IPS-11a (cell line): Measurements from ENCODE around the gene CEP250.

ENCODE experiments used
- H3K4me3 ChIP-seq: one replicate; pipeline ENCODE4 v1.5.1; 2013; ENCODE audit warnings: low read depth, low read length, control low read depth

The CEP250 gene, protein sequence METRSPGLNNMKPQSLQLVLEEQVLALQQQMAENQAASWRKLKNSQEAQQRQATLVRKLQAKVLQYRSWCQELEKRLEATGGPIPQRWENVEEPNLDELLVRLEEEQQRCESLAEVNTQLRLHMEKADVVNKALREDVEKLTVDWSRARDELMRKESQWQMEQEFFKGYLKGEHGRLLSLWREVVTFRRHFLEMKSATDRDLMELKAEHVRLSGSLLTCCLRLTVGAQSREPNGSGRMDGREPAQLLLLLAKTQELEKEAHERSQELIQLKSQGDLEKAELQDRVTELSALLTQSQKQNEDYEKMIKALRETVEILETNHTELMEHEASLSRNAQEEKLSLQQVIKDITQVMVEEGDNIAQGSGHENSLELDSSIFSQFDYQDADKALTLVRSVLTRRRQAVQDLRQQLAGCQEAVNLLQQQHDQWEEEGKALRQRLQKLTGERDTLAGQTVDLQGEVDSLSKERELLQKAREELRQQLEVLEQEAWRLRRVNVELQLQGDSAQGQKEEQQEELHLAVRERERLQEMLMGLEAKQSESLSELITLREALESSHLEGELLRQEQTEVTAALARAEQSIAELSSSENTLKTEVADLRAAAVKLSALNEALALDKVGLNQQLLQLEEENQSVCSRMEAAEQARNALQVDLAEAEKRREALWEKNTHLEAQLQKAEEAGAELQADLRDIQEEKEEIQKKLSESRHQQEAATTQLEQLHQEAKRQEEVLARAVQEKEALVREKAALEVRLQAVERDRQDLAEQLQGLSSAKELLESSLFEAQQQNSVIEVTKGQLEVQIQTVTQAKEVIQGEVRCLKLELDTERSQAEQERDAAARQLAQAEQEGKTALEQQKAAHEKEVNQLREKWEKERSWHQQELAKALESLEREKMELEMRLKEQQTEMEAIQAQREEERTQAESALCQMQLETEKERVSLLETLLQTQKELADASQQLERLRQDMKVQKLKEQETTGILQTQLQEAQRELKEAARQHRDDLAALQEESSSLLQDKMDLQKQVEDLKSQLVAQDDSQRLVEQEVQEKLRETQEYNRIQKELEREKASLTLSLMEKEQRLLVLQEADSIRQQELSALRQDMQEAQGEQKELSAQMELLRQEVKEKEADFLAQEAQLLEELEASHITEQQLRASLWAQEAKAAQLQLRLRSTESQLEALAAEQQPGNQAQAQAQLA (N-terminal part only)

DNA sequence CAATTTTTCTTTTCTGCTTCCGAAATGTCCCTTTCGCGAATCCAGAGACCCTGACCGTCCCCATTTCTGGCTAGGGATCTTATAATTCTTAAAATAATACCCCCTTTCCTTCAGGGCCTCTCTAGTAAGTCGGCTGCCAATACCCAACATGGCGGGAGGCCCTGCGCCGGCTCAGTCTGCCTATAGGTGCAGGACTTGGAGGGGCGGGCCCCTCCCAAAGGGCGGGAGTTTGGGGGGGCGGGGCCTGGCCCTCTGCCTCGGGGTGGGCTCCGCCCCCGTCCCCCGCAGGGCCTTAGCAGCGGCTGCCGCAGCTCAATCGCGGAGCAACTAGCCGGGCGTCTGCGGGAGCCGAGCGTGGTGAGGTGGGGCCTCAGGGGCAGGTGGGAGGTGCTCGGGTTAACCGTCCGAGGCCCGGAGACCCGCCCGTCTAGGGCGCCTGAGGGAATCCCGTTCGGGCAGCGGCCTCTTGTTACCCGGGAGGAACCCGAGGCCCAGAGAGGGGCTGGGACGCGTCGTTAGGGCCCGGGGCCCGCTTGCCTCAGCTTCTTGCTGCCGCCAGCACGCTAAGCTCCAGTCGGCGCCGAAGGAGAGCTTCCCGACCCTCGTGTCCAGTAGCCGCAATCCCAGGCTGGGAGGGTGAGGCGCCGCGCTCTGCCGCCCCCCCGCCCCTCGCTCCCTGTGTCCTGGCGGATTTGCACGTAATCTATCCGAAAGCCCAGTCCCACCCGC, at the start of gene CEP250:
TSS of gene CEP250 (plus strand) at position 718 of the 729 bp plus-strand sequence. CDS start 6,770 bp downstream, outside the sequence.
- H3K4me3 ChIP-seq = peak within 1 kb of the TSS; percentile 86

DNA sequence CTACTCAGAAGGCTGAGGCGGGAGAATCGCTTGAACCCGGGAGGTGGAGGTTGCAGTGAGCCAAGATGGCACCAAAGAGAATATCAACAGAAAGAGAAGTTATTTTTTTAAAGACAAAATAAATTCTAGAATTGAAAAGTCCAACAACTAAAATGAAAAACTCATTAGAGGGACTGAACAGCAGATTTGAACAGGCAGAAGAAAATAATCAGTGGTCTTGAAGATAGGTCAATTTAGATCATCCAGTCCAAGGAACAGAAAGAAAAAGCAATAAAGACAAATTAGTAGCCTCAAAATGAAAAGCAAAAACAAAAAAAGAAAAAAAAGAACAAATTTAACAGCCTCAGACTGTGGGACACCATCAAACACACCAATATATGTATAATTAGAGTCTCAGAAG, 49.6 kb upstream of the CEP250 start:
- H3K4me3 ChIP-seq = no peak overlapping the region

DNA sequence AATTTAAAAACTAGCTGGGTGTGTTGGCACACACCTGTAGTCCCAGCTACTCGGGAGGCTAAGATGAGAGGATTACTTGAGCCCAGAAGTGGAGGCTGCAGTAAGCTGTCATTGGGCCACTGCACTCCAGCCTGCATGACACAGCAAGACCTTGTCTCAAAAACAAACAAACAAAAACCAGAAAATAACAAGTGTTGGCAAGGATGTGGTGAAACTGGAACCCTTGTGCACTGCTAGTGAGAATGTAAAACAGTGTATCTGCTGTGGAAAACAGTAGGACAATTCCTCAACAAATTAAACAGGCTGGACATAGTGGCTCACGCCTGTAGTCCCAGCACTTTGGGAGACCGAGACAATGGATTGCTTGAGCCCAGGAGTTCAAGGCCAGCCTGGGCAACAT, 47.1 kb upstream of the CEP250 start:
- H3K4me3 ChIP-seq = no peak overlapping the region

DNA sequence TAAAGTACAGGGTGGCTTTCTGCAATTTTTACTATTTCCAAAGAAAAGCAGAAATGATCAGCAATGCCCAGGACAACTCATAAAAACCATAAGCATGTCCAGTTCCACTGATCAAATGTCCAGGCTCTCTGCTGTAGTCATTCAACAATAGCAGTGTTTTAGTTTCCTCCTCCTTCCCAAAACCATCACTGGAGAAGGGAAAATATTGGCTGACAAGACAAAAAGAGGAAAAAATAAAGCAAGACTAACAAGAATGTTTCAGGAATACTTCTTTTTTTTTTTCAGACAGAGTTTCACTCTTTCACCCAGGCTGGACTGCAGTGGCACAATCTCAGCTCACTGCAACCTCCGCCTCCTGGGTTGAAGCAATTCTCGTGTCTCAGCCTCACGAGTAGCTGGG, 45.9 kb upstream of the CEP250 start:
- no peak overlapping the region for H3K4me3 ChIP-seq

DNA sequence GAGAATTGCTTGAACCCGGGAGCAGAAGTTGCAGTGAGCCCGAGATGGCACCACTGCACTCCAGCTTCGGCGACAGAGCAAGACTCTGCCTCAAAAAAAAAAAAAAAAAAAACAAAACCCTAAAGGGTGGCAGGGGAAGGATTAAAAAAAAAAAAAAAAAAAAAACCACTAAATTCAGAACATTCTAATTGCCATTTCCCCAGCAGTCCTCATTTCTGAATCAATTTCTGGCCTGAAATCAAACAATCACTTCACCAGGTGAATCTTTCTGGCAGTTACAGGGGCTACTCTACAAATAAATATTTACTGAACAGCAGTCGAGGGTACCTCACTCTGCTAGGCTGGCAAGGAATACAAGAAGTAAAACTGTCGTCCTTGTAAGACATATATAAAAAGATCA, 44.8 kb upstream of the CEP250 start:
- peak overlapping the region; percentile 87 for H3K4me3 ChIP-seq

DNA sequence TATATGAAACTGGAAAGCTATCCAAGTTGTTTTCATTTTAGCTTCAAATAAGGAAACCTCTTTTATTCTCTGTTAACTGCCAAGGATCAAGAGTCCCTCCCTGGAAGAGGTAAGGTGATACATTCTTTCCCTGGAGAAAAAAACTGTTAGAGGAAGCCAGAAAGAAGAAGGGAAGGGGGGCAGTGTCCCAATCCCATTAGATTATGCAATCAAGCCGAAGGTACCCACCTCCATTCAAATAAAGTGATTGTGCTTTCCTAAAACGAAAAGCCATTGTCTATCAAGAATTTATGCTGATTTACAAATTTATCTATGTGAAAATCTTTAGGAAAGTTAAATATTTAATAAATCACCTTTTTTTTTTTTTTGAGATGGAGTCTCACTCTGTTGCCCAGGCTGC, 34.1 kb upstream of the CEP250 start:
- no peak overlapping the region for H3K4me3 ChIP-seq

DNA sequence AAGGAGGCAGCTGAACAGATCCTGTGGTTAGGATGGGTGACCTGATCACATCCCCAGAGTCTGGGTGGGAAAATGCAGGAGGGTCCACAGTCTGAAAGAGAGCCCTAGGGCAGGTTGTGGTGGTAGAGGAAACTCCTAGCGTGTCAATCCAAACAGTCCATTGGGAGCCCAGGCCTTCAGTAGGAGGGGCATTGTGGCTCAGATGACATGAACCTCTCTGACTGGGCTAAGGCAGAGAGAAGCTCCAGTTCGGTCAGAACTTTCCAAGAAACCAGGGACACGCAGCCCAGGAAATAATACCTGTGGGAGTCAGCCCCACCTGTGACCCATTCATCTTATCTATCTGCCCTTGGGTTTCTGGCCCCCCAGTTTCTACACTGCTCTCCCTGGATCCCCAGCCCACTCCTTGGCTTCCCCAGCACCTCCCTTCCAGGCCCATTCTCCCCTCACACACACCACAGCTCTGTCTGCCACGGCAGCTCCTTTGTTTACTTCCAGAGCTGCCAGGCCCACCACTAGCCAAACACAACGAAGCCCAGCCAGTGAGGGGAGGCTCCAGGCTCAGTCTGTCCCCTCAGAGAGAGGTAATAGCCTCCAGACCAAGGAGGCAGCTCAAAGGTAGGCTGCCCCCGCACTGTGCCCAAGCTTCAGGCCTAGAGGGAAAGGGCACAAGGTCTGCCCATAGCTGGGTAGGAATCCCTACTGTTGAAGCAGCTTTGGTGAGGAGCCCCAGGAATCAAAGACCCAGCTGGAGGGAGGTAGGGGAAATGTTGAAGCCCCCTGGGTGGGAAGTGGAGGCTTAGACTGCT, 23.6 kb upstream of the CEP250 start:
- no peak overlapping the region for H3K4me3 ChIP-seq

DNA sequence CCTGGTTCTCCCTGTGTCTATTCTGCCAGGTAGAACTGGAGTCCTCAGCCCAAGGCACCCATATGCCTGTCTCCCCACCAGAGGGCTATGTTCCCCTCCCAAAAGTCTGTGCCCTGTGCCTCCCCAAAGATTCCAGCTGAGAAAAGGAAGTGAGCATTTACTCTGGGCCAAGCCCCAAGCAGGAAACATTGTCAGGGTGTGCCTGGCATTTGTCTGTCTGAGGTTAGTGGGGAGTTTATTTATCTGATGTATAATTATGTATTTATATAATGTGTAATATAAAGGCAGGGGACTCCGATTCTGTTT, 23.0 kb upstream of the CEP250 start:
- no peak overlapping the region for H3K4me3 ChIP-seq

DNA sequence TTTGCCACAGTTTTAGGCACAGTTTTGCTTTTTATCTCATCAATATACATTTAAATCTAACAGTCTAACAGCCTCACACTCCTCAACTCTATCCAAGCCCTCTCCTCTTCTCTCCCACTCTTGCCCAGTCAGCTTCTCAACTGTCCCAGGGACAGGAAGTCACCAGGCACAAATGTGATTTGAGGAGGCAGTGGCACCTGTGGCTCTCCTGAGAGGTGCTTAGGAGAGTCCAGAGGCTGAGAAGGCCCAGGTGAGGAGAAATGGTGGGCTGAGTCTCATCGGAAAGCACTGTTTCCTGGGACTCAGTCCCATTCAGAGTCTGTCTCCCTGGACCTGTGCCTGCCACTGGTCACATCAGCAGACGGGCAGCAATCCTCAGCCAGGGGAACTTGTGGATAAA, 22.1 kb upstream of the CEP250 start:
- H3K4me3 ChIP-seq = no peak overlapping the region

DNA sequence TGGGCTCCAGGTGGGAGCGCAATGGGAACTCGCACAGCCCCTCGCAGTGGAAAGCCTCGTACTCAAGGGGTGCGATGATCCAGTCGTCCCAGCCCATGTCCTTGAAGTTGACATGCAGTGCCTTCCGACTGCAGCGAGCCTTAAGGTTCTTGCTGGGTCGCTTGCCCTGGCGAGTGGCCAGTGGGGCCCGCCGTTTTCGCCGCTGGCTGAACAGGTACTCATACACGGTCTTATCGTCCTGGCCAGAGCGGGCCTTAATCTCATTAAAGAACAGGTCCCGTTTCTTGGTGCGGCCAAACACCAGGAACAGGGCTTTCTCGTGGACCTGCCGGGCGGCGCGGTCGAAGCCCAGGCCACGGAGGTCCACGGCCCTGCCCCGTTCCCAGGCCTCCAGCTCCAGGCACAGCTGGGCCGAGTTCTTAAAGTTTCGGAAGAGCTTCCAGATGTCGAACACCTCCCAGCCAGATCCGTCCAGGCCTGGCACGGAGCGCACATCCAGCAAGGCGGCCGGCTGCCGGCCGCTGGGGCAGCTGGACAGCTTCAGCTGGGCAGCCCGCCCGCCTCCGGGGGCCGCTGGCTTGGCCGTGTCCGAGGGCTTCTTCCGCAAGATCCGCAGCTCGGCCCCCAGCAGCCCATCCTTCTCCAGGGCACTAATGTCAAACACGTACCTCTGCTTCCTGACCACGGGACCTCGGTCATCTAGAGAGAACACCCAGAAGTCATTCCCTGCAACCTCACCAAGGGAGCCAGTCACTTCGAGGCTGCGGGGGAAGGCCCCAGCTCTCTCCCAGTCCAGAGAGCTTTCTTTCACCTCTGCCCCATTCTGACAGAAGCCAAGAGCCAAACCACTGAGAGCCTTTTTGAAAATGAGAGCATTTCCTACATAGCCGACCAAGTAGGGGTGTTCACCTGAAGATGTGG, 21.1 kb upstream of the CEP250 start:
- no peak overlapping the region for H3K4me3 ChIP-seq

DNA sequence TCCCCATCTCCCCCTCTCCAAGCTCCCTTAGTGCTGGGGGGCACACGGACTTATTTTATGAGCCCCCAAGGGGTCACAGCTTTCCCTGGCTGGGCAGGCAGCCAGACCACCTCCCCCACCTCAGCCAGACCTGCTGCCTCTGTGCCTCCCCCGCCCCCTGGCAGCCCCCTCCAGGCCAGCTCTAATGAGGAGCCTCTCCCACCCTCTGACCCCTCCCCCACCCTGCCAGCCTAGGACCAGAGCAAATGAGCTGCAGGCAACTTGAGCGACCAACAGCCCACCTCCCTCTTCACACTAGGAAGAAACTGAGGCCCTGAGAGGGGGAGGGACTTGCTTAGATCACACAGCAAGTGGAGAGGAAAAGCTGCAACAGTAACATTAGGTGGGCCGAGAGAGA, 19.2 kb upstream of the CEP250 start:
- no peak overlapping the region for H3K4me3 ChIP-seq

DNA sequence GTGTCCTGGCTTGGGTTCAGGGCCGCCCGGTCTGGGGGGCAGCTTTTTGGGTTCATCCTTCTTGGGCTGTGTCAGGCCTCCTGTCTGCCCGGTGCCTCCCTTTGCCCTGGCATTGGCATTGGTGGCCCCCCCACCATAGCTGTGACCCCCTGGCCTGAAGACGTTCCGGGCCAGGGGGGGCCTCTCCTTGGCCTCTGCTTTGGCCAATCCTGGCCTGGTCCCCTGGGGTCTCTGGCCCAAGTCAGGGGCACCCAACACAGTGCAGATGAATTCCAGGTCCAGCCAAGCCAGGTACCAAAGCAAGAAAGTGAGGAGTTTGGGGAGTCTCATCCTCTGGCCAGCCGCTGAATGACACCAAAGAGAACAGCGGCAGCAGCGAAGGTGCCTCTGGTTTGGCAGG, 17.8 kb upstream of the CEP250 start:
- H3K4me3 ChIP-seq = no peak overlapping the region

DNA sequence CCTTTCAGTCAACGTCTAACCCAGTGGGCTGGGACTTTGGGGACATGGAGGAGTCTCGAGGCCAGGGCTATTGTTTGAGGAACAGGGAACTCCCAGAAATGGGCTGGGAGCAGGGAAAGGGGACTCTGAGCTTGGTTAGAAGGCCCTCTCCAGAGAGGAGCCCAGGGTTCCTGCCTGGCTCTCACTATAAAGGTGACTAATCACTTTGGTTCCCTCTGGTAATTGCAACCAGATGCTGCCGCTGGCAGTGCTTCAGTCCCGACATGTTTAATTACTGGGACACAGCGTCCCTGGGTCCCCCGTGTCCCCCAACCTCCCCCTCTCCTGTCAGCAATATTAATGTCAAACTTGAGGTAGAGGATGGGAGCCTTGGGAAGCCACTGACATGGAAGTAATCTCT, 12.4 kb upstream of the CEP250 start:
- no peak overlapping the region for H3K4me3 ChIP-seq

DNA sequence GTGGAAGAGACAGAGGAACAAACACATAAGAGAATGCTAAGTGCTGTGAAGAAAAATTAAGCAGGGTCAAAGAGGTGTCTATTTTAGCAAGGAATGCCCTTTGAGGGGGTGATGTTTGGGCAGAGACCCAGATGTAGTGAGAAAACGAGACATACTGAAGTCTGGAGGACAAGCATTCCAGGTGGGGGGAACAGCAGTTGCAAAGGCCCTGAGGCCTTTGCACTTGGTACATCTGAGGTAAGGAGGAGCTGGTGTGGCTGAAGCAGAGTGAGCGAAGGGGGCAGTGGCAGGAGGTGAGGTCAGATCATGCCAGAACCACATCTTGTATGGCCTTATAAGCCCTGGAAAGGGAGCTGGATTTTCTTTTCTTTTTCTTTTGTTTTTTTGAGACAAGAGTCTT, 11.2 kb upstream of the CEP250 start:
- no peak overlapping the region for H3K4me3 ChIP-seq

DNA sequence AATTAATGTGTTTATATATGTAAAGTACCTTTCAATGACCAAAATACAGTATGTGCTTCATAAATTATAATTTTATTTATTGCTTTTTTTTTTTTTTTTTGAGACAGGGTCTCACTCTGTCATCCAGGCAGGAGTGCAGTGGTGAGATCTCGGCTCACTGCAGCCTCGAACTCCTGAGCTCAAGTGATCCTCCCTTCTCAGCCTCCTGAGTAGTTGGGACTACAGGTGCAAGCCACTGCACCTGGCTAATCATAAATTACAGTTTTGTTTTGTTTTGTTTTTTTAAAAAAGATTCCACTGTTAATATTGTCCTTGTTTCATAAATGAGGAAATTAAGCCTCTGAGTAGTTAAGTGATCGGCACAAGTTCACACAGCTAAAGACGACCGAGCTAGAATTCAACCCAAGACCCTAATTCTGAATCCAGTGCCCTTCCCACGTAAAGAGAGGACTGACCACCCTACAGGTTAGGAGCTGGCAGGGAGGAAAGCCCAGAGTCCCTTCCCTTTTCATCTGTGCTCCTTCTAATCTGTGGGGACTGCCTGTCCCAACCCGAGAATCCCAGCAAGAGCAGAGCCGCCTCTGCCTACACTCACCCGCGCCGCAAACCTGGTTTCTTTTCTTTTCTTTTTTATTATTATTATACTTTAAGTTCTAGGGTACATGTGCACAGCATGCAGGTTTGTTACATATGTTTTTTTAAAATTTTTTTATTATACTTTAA, 8.9 kb upstream of the CEP250 start:
- H3K4me3 ChIP-seq = no peak overlapping the region

DNA sequence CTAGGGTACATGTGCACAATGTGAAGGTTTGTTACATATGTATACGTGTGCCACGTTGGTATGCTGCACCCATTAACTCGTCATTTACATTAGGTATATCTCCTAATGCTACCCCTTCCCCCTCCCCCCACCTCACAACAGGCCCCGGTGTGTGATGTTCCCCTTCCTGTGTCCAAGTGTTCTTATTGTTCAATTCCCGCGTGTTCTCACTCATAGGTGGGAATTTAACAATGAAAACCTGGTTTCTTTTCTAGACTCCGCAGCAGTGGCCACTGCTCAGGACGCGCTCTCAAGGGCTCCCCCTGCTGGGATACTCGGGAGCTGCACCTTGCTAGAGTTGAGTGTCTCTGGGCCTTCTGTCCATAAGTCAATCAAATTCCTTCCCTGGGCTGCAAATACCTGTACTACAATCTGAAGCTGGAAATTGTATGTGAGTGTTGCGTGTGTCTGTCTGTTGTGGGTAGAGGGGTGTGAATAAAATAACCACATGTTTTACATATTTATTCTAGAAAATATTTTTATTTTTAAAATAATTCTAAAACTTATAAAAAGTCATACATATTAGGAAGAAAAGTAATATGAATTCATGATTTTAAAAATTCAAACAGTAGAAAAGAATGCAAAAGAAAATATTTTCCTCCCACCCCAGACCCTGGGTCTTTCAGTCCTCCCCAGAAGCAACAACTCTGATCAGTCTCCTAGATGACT, 8.2 kb upstream of the CEP250 start:
- H3K4me3 ChIP-seq = peak overlapping the region; percentile 33

DNA sequence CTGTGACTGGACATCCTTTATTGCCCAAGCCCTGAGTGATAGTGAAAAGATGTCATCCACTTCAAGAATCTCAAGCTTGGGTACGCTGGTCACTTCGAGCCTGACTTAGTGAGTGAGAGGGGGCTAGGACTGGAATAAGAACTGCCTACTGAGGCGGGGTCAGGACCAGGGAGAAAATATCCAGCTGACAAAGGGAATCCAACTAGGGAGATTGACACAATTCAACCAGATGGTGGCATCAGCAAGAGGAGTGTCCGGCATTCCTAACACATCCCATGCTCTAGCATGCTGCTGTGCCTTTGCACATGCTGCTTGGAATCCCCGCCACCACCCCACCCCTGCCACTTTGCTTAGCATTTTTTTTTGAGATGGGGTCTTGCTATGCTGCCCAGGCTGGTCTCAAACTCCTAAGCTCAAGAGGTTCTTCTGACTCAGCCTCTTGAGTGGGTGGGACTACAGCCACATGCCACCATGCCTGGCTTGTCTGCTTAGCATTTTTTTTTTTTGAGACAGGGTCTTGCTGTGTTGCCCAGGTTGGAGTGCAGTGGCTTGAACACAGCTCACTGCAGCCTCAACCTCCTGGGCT, 6.5 kb upstream of the CEP250 start:
- H3K4me3 ChIP-seq = no peak overlapping the region
